Measurements from ENCODE around the gene SEC61A2.

Gene SEC61A2

DNA sequence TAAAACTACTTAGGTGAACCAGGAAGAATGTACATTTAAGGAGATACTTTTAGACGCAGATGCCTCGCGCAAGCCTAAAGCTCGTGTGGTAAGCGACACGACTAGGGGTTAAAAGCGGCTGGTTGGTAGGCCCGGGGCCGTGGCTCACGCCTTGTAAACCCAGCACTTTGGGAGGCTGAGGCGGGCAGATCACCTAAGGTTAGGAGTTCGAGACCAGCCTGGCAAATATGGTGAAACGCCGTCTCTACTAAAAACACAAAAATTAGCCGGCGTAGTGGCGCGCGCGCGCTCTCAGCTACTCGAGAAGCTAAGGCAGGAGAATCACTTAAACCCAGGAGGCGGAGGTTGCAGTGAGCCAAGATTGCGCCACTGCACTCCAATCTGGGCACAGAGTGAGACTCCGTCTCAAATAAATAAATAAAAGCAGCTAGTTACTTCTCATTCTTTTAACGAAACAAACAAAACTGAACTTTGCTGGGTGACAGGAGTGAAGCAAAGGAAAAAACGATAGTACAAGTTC is 65.3 kb downstream of the SEC61A2 start:
- TF ChIP-seq FOXP2 (optimal IDR thresholded peaks at IDR 0.05; ENCODE audit: borderline replicate concordance, extremely low read depth, extremely low read length, insufficient read depth) = no peak
- TF ChIP-seq SIN3A (IDR thresholded peaks at IDR 0.05; ENCODE audit: borderline replicate concordance, insufficient read depth, low read length) = no peak; the same call in 1 of the 2 replicates
- no peak for TF ChIP-seq TAF1 (IDR thresholded peaks at IDR 0.05; ENCODE audit: borderline replicate concordance, insufficient read depth, low read length)
- TF ChIP-seq, protein P1, sequence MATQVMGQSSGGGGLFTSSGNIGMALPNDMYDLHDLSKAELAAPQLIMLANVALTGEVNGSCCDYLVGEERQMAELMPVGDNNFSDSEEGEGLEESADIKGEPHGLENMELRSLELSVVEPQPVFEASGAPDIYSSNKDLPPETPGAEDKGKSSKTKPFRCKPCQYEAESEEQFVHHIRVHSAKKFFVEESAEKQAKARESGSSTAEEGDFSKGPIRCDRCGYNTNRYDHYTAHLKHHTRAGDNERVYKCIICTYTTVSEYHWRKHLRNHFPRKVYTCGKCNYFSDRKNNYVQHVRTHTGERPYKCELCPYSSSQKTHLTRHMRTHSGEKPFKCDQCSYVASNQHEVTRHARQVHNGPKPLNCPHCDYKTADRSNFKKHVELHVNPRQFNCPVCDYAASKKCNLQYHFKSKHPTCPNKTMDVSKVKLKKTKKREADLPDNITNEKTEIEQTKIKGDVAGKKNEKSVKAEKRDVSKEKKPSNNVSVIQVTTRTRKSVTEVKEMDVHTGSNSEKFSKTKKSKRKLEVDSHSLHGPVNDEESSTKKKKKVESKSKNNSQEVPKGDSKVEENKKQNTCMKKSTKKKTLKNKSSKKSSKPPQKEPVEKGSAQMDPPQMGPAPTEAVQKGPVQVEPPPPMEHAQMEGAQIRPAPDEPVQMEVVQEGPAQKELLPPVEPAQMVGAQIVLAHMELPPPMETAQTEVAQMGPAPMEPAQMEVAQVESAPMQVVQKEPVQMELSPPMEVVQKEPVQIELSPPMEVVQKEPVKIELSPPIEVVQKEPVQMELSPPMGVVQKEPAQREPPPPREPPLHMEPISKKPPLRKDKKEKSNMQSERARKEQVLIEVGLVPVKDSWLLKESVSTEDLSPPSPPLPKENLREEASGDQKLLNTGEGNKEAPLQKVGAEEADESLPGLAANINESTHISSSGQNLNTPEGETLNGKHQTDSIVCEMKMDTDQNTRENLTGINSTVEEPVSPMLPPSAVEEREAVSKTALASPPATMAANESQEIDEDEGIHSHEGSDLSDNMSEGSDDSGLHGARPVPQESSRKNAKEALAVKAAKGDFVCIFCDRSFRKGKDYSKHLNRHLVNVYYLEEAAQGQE (IDR thresholded peaks at IDR 0.05; ENCODE audit: insufficient read depth in 1 of 2, low read depth in 2 of 2, low read length in 2 of 2) = no peak
- no peak for TF ChIP-seq POLR2AphosphoS5 (IDR thresholded peaks at IDR 0.05; ENCODE audit: low read depth, low read length)

DNA sequence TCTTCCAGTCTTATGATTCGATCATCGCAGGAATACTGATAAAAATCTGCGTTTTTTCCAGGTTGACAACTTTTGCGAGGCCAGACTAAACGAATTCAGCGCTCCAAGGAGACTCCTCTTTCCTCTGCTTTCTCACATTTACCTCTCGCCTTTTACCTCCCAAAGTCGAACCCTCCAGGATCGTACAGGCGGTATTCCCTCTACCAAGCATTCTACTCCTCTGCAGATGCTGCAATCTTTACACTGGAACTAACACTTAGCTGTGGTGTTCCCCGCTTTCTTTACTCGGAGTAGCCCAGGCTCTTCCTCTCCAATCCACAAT is 65.8 kb downstream of the SEC61A2 start:
- TF ChIP-seq FOXP2 (optimal IDR thresholded peaks at IDR 0.05; ENCODE audit: borderline replicate concordance, extremely low read depth, extremely low read length, insufficient read depth) (no peak), TAF1 (IDR thresholded peaks at IDR 0.05; ENCODE audit: borderline replicate concordance, insufficient read depth, low read length) (no peak), SIN3A (IDR thresholded peaks at IDR 0.05; ENCODE audit: borderline replicate concordance, insufficient read depth, low read length) (0 out of 2 replicates have a peak, but pooled peaks have one; percentile 37)

DNA sequence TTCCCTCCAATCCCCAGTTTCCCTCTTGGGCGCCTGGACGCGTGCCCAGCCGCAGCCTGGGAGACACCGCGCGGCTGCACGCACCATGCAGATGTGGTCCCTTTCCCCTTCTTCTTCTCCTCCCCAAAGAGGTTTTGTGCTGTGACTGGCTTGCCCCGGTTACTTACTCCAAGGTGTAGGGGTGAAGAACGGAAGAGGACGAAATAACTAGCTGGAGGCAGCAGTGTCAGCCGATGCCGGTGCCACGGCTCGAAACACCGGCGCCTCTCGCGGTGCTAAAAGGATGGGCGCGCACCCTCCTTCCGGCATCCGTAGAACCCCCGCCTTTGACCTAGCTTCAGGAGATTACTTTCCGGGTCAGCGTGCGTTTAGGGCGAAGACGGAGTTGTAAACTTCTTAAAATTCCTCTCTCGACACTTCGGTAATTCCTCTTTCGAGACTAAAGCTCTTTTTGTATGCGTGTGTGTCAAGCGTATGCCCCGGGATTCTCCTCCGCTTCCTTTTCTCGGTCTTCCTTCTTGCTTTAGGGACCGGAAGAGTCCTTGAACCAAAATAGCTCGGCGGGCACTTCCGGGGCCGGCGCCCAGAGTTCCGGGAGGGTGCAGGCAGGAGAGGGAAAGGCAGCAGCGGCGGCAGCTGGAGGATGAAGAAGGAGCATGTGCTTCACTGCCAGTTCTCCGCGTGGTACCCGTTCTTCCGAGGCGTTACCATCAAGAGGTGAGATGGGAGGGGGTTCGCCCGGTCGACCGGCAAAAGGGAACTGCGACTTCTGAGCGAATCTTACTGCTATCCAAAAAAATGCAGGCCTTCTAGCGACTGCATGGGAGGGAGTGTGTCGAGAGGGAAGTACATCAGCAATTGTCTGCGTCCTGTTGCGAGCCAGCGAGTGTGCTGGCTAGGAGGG is 66.4 kb downstream of the SEC61A2 start, which contains the start of the genes CDC123 and NUDT5:
TSS of gene CDC123 (plus strand) at position 586 of the 904 bp plus-strand sequence. CDS start at position 644, 58 bp downstream.
TSS of gene NUDT5 (minus strand) at position 289 of the 904 bp plus-strand sequence. CDS start 9,600 bp downstream, outside the sequence.
- no peak; the same call in 1 of the 2 replicates for TF ChIP-seq SIN3A (IDR thresholded peaks at IDR 0.05; ENCODE audit: borderline replicate concordance, insufficient read depth, low read length)
- TF ChIP-seq TAF1 (IDR thresholded peaks at IDR 0.05; ENCODE audit: borderline replicate concordance, insufficient read depth, low read length) = peak; percentile 75; the same call in 1 of the 2 replicates
- no peak for TF ChIP-seq FOXP2 (optimal IDR thresholded peaks at IDR 0.05; ENCODE audit: borderline replicate concordance, extremely low read depth, extremely low read length, insufficient read depth)
- no peak for TF ChIP-seq POLR2AphosphoS5 (IDR thresholded peaks at IDR 0.05; ENCODE audit: low read depth, low read length)

DNA sequence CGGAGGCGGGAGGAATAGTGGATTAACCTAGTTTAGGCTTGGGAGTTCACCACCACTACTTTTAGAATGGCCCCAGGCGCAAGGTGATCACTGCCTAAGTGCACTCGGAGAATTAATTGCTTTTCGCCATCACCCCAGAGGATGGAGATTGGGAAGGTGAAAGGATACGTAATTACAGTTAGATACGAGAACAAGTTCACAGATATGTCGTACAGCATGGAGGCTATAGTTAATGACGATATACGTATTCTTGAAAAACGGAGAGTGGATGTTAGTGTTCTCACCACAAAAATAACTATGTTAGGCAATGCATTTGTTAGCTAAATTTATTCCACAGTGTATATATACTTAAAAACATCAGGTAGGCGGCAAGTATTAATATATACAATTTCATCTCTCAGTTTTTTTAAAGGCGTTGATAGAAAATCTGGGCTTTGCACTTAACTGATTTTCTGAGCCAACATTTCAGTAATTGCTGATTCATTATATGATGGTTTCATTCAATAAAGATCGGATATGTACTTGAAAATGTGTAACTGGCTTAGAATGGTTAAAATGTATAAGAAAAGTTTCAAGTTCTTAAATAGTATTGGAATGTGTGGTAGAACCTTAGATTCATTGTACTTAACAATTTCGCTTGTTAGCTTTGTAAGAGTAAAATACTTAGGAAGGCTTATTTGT is 67.2 kb downstream of the SEC61A2 start:
- TF ChIP-seq FOXP2 (optimal IDR thresholded peaks at IDR 0.05; ENCODE audit: borderline replicate concordance, extremely low read depth, extremely low read length, insufficient read depth) (no peak), TAF1 (IDR thresholded peaks at IDR 0.05; ENCODE audit: borderline replicate concordance, insufficient read depth, low read length) (no peak), SIN3A (IDR thresholded peaks at IDR 0.05; ENCODE audit: borderline replicate concordance, insufficient read depth, low read length) (no peak), POLR2AphosphoS5 (IDR thresholded peaks at IDR 0.05; ENCODE audit: low read depth, low read length) (no peak)
- TF ChIP-seq, protein P1 (IDR thresholded peaks at IDR 0.05; ENCODE audit: insufficient read depth in 1 of 2, low read depth in 2 of 2, low read length in 2 of 2) = no peak

DNA sequence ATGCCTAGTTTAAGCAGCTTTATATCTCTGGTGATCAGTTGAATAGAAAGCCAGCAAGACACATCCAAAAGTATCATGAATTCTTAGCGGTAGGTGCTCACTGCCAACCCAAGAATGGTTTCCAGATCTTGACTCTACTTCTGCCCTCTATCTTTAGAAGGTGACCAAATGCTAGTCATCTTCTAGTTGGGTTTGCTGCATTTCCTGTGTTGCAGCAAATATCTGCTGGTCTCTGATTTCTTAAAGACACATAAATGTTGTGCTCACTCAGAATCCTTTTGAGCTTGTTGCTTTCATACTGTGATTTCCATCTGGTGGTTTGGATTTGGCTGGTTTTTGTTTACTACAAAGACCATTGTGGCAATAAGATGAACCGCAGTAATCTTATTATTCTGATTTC is 68.7 kb downstream of the SEC61A2 start:
- TF ChIP-seq, protein P1 (IDR thresholded peaks at IDR 0.05; ENCODE audit: insufficient read depth in 1 of 2, low read depth in 2 of 2, low read length in 2 of 2) = no peak
- no peak for TF ChIP-seq SIN3A (IDR thresholded peaks at IDR 0.05; ENCODE audit: borderline replicate concordance, insufficient read depth, low read length)
- no peak for TF ChIP-seq POLR2AphosphoS5 (IDR thresholded peaks at IDR 0.05; ENCODE audit: low read depth, low read length)
- TF ChIP-seq FOXP2 (optimal IDR thresholded peaks at IDR 0.05; ENCODE audit: borderline replicate concordance, extremely low read depth, extremely low read length, insufficient read depth) = no peak
- no peak for TF ChIP-seq TAF1 (IDR thresholded peaks at IDR 0.05; ENCODE audit: borderline replicate concordance, insufficient read depth, low read length)
